Ovary (tissue), 9 donors: Measurements from ENCODE around the gene SH3GL3. TPM values are rescaled to one million over a fixed set of nuclear protein-coding genes. Genes with fewer than 3 reads are reported as not detected.

ENCODE experiments used
- DNase-seq, 5 donors: peaks; one replicate each; pipeline ENCODE4 v3.0.0-alpha.2; 2019 to 2020
- H3K27ac ChIP-seq, 2 donors: fragments of 200-600 bp; one replicate each; pipeline versions ENCODE4 v1.5.1 to v1.8.0; 2019 to 2022
- H3K27me3 ChIP-seq: fragments of 200-600 bp; one replicate; pipeline ENCODE4 v1.8.0; 2022
- H3K36me3 ChIP-seq: fragments of 200-600 bp; sonication (generic); one replicate; pipeline ENCODE4 v1.5.1; 2019
- H3K4me1 ChIP-seq: one replicate; pipeline ENCODE4 v1.8.1; 2013; ENCODE audit warnings: mild to moderate bottlenecking, moderate library complexity; ENCODE audit not compliant: insufficient read depth
- H3K4me3 ChIP-seq: fragments of 200-600 bp; sonication (generic); one replicate; pipeline ENCODE4 v1.5.1; 2017
- H3K9me3 ChIP-seq, 2 donors: fragments of 200-600 bp in 1 of 2; sonication (generic) in 1 of 2; one replicate each; pipeline versions ENCODE4 v1.5.1 to v1.8.1; 2013 to 2019; ENCODE audit warnings: mild to moderate bottlenecking in 1 of 2, moderate library complexity in 1 of 2
- EP300 ChIP-seq: sonication (generic); formaldehyde crosslinking; IDR thresholded peaks from one replicate; pipeline ENCODE4 v1.6.1; 2017; ENCODE audit warnings: antibody characterized with exemption
- POLR2A ChIP-seq: fragments of 450-650 bp; IDR thresholded peaks from one replicate; pipeline ENCODE4 v1.6.1; 2017; ENCODE audit warnings: antibody characterized with exemption, mild to moderate bottlenecking, moderate library complexity
- WGBS, 3 donors: extraction: QIAGEN DNeasy Blood & Tissue Kit in 1 of 3; methylation state at CpG; one replicate each; pipeline versions ENCODE4 v1.1.5 to v1.1.7; 2013 to 2017; 5-methylcytosine and 5-hydroxymethylcytosine counted together
- intact Hi-C, 4 donors: fragments of 100-400 bp; cut with DNase I; formaldehyde crosslinking; loops; one replicate each; pipeline versions ENCODE4 v1.11.0 to v1.15.1; 2022 to 2023
- polyA plus RNA-seq, 2 donors: library from polyadenylated mRNA; stranded (reverse); fragments of 200-250 nt in 1 of 2; fragments of 350-450 nt in 1 of 2; fragmentation: Illumina TruSeq in 1 of 2; extraction: RNeasy Lipid Tissue Mini Kit (QIAGEN cat#74804) in 1 of 2; gene quantifications; one replicate each; pipeline ENCODE4 v1.2.3, GENCODE V29; 2013 to 2014
- total RNA-seq, 7 donors: library from RNA; depleted of rRNA in 2 of 7; stranded (reverse); fragments of >200 nt in 2 of 7; fragmentation: NEBNext Ultra II Directional in 3 of 7; extraction: Animal tissue kit (Norgen Biotek cat#: 25700) in 3 of 7; gene quantifications; one replicate each; pipeline versions ENCODE4 v1.1.0 to v1.2.4, GENCODE V29; 2016 to 2023
- TF ChIP-seq, protein P1 (sequence below), 3 donors: fragments of 450-650 bp in 2 of 3; fragments of 200-600 bp in 1 of 3; IDR thresholded peaks; one replicate each; pipeline versions ENCODE4 v1.5.1 to v1.8.0; 2016 to 2022; ENCODE audit warnings: antibody characterized with exemption in 3 of 3, mild to moderate bottlenecking in 1 of 3
- donor health status: DM: no; HTN: no; CAD: no; lungs with moderate emphysema.
- donor health status: DM: no; HTN: no; CAD: no.
- donor health status: Bipolar disorder and iron deficiency.
- donor health status: DM: yes; HTN: yes; CAD: no.
- donor health status: DM: no; HTN: no; CAD: no.
- donor health status: DM: yes; HTN: yes; CAD: no.

The SH3GL3 gene
- total and polyA plus RNA-seq, 9 donors: 0.25 to 4.9 (median 0.55) TPM; not detected in 1

DNA sequence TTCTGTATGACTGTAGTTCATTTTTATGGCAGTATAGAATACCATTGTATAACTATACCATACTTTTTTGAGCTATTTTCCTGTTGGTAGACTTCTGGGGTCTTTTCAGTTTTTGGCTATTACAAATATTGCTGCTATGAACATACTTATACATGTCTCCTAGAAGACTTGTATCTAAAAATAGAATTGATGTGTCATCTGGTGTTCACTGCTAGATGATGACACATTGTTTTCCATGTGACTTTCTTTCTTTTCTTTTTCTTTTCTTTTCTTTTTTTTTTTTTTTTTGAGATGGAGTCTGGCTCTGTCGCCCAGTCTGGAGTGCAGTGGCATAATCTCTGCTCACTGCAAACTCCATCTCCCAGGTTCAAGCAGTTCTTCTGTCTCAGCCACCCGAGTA is 69.8 kb downstream of the SH3GL3 start:
- Histone ChIP-seq H3K27ac (no peak overlapping the region), H3K27me3 (no peaks in the 10 kb centered on the region), H3K9me3 (no peaks in the 10 kb centered on the region), H3K4me1 (no peaks in the 10 kb centered on the region), H3K4me3 (no peak overlapping the region), H3K36me3 (no peaks in the 10 kb centered on the region)
- TF ChIP-seq, protein P1, sequence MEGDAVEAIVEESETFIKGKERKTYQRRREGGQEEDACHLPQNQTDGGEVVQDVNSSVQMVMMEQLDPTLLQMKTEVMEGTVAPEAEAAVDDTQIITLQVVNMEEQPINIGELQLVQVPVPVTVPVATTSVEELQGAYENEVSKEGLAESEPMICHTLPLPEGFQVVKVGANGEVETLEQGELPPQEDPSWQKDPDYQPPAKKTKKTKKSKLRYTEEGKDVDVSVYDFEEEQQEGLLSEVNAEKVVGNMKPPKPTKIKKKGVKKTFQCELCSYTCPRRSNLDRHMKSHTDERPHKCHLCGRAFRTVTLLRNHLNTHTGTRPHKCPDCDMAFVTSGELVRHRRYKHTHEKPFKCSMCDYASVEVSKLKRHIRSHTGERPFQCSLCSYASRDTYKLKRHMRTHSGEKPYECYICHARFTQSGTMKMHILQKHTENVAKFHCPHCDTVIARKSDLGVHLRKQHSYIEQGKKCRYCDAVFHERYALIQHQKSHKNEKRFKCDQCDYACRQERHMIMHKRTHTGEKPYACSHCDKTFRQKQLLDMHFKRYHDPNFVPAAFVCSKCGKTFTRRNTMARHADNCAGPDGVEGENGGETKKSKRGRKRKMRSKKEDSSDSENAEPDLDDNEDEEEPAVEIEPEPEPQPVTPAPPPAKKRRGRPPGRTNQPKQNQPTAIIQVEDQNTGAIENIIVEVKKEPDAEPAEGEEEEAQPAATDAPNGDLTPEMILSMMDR (IDR thresholded peaks at IDR 0.05): no peak
- TF ChIP-seq POLR2A: no peak
- intact Hi-C loops: no loop called here
- no peak for DNase-seq
- 89 to 94% (median 93%) methylated on average over 2 of the region's 2 CpGs for WGBS, 3 donors

DNA sequence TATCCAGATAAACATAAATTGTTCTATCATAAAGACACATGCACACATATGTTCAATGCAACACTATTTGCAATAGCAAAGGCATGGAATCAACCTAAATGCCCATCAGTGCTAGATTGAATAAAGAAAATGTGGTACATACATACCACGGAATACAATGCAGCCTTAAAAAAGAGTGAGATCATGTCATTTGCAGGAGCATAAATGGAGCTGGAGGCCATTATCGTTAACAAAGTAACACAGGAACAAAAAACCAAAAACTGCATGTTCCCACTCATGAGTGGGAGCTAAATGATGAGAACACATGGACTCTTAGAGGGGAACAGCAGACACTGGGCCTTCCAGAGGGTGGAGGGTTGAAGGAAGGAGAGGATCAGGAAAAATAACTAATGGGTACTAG is 79.2 kb downstream of the SH3GL3 start:
- no peak for DNase-seq
- TF ChIP-seq, protein P1 (IDR thresholded peaks at IDR 0.05): no peak
- no peaks in the 10 kb centered on the region for H3K36me3 ChIP-seq
- 80 to 82% (median 81%) methylated on average over 2 of the region's 2 CpGs for WGBS, 3 donors
- H3K27ac ChIP-seq: no peak overlapping the region
- peaks cover 0 to 4% of the 10 kb centered on the region in 2 donors for H3K9me3 ChIP-seq
- intact Hi-C loops: no loop called here
- no peaks in the 10 kb centered on the region for H3K4me1 ChIP-seq
- no peak overlapping the region for H3K4me3 ChIP-seq
- H3K27me3 ChIP-seq: no peaks in the 10 kb centered on the region

DNA sequence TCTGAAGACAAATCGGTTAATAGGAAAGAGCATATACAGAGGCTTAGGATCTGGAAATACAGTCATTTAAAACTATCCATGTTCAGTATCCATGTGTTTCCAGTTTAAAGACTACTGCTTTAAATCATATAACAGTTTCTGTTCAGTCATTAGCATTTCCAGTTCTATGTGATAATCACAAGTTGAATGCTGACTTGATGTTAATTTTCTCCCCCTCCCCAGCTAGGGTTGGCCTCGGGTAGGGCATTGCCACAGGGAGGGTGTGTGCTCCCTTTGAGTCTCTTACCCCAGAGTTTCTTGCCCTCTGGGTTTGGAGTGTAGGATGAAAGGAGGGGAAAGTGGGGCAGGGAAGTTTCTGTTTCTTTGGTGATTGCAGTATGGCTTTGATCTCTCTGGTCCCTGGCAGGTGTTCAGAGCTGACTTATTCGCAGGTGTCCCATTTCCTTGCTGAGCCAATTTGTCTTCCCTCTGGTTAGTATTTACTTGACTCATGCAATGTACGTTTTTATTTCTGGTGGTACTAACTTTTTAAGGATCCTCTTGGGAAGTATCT is 86.3 kb downstream of the SH3GL3 start:
- WGBS, 3 donors: 60 to 72% (median 71%) methylated on average over 4 of the region's 4 CpGs
- TF ChIP-seq, protein P1 (IDR thresholded peaks at IDR 0.05): no peak
- TF ChIP-seq EP300: no peak
- no peak for TF ChIP-seq POLR2A
- H3K27ac ChIP-seq: no peak overlapping the region
- no peaks in the 10 kb centered on the region for H3K27me3 ChIP-seq
- peaks cover 0 to 4% of the 10 kb centered on the region in 2 donors for H3K9me3 ChIP-seq
- H3K4me3 ChIP-seq: no peak overlapping the region
- intact Hi-C loops: no loop called here
- no peaks in the 10 kb centered on the region for H3K4me1 ChIP-seq
- H3K36me3 ChIP-seq: no peaks in the 10 kb centered on the region
- DNase-seq: no peak

DNA sequence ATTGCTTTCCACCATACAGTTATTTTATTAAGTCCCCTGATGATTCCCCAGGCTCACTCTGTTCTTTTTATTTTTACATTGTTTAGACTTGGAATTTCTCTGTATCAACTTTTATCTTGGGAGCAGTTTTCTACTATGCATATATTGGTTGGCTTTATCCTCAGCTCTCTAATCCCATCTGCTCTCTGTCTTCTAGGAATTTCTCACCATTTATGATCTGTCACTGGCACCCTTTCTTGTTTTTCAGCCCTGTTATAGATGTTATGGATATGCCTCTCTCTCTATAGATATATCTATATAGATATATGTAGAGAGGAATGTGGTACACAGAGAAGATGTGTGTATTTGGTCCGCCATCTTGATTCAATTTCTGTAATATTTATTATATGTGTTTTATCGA is 90.5 kb downstream of the SH3GL3 start:
- 92 to 96% (median 95%) methylated on average over 2 of the region's 2 CpGs for WGBS, 3 donors
- TF ChIP-seq POLR2A: no peak
- TF ChIP-seq, protein P1 (IDR thresholded peaks at IDR 0.05): no peak
- intact Hi-C loops: no loop called here
- no peak overlapping the region for H3K4me3 ChIP-seq
- H3K27me3 ChIP-seq: no peaks in the 10 kb centered on the region
- H3K9me3 ChIP-seq: no peaks in the 10 kb centered on the region
- H3K27ac ChIP-seq: no peak overlapping the region
- H3K4me1 ChIP-seq: no peaks in the 10 kb centered on the region
- H3K36me3 ChIP-seq: no peaks in the 10 kb centered on the region
- no peak for DNase-seq

DNA sequence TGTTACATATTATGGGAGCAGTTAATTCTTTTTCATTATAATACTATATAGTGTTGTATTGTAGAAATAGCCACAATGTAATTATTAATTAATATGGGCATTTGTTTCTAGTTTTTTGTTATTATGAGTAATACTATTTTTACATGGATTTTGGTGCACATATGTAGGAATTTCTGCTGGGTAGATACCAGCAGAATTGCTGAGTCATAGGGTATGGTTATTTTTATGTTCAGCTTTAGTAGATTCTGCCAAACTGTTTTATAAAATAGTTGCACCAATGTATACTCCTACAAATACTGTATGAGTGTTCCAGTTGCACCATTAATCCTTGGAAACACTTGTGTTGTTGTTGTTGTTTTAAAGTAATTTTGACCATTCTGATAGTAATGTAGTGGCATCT is 91.5 kb downstream of the SH3GL3 start:
- intact Hi-C loops: no loop called here

More for the DNA sequence above, 91.5 kb downstream of the SH3GL3 start:
- H3K4me3 ChIP-seq: no peak overlapping the region
- TF ChIP-seq EP300 (no peak), POLR2A (no peak)
- TF ChIP-seq, protein P1 (IDR thresholded peaks at IDR 0.05): no peak
- H3K27me3 ChIP-seq: no peaks in the 10 kb centered on the region
- no peaks in the 10 kb centered on the region for H3K36me3 ChIP-seq
- no peak overlapping the region for H3K27ac ChIP-seq
- no peaks in the 10 kb centered on the region for H3K9me3 ChIP-seq
- DNase-seq: no peak
- H3K4me1 ChIP-seq: no peaks in the 10 kb centered on the region
